GM12874 (cell line): ENCODE measurements around the gene TMEM170B.

ENCODE experiments used
- TF ChIP-seq, protein P1 (sequence below): IDR thresholded peaks from 2 replicates; pipeline ENCODE4 v1.5.1; 2011; ENCODE audit warnings: low read depth, mild to moderate bottlenecking, control low read depth, low read length, moderate library complexity; ENCODE audit not compliant: insufficient read depth

The TMEM170B gene

DNA sequence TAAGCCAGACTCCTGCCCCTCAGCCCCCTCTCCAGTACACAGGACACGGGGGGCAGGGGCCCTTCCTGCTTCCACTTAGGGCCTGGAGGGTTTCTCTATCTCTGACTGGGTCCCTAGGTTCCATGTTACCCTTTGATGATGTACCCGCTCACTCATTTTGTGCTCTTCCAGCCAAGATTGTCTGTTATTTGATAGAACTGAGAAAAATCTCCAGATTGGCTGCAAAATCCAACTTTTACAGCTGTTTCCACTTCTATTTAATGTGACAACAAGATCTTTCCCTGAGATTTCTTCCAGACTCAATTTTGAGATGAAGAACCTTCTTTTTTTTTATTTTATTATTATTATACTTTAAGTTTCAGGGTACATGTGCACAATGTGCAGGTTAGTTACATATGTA, 85.7 kb downstream of the TMEM170B start:
- TF ChIP-seq, protein P1, sequence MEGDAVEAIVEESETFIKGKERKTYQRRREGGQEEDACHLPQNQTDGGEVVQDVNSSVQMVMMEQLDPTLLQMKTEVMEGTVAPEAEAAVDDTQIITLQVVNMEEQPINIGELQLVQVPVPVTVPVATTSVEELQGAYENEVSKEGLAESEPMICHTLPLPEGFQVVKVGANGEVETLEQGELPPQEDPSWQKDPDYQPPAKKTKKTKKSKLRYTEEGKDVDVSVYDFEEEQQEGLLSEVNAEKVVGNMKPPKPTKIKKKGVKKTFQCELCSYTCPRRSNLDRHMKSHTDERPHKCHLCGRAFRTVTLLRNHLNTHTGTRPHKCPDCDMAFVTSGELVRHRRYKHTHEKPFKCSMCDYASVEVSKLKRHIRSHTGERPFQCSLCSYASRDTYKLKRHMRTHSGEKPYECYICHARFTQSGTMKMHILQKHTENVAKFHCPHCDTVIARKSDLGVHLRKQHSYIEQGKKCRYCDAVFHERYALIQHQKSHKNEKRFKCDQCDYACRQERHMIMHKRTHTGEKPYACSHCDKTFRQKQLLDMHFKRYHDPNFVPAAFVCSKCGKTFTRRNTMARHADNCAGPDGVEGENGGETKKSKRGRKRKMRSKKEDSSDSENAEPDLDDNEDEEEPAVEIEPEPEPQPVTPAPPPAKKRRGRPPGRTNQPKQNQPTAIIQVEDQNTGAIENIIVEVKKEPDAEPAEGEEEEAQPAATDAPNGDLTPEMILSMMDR = no peak

DNA sequence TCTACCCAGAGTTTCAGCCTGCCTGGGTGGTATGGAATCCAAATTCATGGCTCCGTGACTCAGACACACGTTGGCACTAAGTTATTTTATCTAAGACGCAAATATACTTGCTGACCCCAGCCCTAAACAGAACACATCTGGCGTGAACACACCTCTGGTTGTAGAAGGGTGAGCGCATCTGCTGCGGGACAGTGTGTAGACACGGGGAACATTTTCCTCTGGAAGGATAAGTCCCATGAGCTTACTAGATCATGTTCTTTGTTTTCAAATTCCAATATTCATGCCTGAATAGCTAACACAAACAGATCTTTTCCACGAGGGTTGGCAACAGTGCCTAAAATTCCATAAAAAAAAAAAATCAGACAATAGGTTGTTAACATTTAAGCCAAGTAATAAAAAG, 87.8 kb downstream of the TMEM170B start:
- TF ChIP-seq, protein P1 = no peak

DNA sequence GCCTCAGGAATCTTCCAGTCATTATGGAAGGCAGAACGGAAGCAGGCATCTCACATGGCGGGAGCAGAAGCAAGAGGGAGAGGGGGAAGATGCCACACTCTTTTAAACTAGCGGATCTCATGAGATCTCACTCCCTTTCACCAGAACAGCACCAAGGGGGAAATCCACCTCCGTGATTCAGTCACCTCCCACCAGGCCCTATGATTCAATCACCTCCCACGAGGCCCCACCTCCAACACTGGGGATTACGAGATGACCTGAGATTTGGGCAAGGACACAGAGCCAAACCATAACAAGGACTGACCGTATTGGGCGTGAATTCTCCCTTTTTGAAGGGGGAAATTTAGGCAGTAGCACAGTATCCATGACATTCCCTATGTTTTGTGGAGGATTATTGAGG, 88.8 kb downstream of the TMEM170B start:
- TF ChIP-seq, protein P1 = no peak

DNA sequence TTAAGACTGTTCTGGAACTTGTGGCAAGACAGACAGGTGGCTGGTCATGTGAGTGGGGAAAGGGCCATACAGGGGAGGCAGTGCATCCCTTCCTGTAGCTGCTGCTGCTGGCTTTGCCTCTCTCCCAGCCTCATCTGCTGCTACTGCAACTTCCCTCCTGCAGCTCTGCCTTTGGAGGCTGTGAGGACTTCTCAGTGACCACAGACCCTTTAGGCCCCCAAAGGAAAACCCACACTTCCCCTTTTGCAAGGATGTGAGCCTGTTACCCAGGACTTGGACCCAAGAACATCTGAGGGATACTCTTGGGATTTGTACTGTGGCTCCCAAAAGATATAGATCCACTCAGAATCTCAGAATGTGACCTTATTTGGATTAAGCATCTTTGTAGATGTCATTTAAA, 91.0 kb downstream of the TMEM170B start:
- TF ChIP-seq, protein P1 = no peak

DNA sequence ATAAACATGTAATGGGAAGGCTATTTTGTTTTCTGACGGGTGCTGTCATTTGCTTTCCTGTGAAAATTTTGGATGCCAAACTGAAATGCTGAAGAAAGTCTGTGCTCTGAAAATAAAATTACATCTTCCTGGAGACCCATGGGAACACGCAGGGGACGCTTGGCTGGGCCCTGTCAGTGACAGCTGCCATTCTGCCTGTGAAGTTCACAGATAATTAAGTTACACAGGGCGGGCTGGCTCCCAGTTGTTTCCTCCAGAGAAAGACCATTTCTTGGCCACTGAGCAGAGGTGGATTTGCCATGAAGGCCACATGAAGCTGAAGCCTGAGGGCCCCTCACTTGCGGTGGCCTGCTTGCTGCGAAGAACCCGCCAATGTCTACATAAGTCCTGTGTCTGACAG, 93.5 kb downstream of the TMEM170B start:
- TF ChIP-seq, protein P1 = no peak

DNA sequence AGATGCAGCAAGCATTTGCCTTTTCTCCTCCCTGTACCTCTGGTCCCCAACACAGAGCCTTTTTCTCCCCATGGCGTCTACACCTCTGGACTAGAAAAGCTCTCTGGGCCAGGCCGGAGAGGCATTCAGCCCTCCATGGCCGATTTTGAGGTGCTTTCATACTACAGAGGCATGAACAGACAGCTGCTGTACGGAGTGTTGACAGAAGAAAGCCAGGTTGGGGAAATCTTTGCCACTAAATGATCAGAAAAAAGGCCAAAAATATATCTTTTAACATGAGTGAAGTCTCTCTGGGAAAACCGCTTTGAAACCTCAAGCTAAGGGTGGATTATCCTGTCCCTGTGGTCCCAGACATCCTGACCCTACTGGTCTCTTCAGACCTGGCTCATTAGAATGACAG, 94.0 kb downstream of the TMEM170B start:
- TF ChIP-seq, protein P1 = no peak

DNA sequence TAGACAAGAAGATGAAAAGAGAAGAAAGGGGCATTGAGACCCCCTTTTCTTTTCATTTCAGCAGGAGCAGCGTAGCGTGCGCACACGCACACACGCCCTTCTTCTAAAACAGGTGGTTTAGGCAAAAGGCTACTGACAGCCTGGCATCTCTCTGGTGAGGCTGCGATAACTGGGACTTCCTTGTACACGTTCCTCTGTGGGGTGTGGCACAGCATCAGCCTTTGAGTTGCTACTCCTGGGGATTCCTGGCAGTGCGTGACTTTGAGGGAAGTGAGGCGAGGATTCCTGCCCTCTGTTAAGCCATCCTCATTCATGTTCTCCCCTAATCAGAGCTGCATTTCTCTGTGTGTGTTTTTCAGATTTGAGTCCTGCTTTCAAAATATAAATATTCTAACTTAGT, 94.7 kb downstream of the TMEM170B start:
- TF ChIP-seq, protein P1 = no peak

DNA sequence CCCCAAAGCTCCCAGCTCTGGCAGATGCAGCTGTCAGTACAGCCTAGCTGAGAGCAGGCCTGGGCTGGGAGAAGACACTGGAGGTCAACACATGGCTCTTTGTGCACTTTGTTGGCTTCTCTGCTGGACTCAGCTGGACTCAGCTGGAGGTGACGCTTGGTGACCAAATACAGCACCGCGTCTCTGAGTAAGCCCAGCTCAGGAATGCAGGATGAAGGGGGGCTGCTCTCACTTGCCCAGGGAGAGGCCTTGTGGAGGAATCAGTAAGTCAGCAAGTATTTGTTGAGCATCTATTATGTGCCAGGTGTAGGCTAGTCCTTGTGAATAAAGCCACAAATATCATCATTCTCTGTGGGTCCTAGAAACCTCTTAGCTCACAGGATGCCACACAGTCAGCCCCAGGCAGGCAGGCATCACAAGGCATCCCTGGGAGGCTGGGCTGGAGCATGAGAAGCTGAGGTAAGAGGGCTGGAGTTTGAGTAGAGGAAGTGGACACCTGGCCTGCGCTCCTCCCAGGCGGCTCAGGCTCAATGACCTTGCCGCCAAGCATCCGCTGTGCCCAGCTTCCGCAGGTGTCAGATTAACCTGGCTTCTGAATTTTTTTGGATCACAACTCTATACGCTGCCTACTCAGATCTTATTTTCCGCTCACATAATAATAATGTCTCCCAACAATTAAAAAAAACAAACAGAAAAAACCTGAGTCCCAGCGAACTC, 95.4 kb downstream of the TMEM170B start:
- TF ChIP-seq, protein P1 = no peak
